DOHH2 (cell line): ENCODE results near the gene SIRT2.

Experiments
- CTCF ChIP-seq: fragments of 200-600 bp; sonication (generic); IDR thresholded peaks from one replicate; pipeline ENCODE4 v1.5.1; 2014; ENCODE audit warnings: antibody characterized with exemption, mild to moderate bottlenecking, low read depth, low read length; ENCODE audit not compliant: poor library complexity, severe bottlenecking
- EZH2phosphoT487 ChIP-seq: fragments of 200-600 bp; sonication (generic); IDR thresholded peaks from 2 replicates; pipeline ENCODE4 v1.6.1; 2017; ENCODE audit warnings: borderline replicate concordance, mild to moderate bottlenecking, antibody characterized with exemption, low read length, moderate library complexity, mixed read lengths

GRCh38 chr19:38891771-38892170 is 7.6 kb downstream of the SIRT2 start:
- no peak for TF ChIP-seq CTCF
- no peak for TF ChIP-seq EZH2phosphoT487
